ENCODE data around the gene FSTL4. TPM values are rescaled to one million over a fixed set of nuclear protein-coding genes. Genes with fewer than 3 reads are reported as not detected.
"Not testable (repeated sequence)": the region's sequence is repeated elsewhere in the genome, so short reads cannot be mapped to it uniquely, and the experiment has no call there.

The FSTL4 gene
- polyA plus RNA-seq, 2 donors: 0.67 to 2.1 TPM

DNA sequence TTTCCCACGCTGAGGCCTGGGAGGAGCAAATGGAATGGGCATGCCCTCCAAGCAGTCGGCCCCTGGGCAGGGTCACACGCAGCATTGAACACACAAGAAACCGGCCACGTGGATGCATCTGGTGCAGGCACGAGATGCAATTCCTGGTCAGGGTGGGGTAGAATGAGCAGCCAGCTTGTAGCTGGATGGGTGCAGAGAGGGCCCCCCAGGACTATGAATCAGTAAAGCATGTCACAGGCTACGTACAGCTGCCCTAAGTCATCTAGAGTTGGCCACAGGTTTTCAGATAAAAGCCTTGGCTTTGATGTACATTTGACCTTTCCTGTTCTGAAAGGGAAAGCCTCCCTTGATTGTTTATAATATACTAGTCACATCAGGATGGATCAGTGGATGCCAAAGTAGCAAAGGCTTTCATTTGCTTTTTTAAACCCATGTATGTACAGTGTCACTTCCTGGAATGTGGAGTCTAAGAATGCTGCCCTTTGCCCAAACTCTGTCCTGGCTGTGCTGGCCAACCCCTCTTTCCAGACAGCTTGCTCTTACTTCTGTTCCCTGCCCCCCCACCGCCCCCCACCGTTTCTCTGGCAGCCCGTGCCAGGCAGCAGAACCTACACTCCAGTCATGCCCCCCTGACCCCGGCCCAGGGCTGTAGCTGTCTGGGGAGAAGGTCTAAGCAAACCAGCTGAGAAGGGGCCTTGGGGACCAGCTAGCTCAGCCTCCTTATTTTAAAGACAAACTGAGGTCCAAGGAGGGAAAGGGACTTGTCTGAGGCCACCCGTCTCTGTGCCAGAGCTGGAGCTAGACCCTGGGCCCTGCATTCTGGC, 391.3 kb downstream of the FSTL4 start:
- Histone ChIP-seq H3K9me3 (ENCODE audit: control insufficient read depth in 2 of 2, insufficient read depth in 1 of 2, low read depth in 1 of 2, low read length in 1 of 2) (no peaks in the 10 kb centered on the region), H3K4me3 (ENCODE audit: low read depth in 1 of 2, low read length in 2 of 2) (no peak overlapping the region), H3K36me3 (ENCODE audit: control insufficient read depth in 2 of 2, insufficient read depth in 2 of 2, low read length in 1 of 2) (no peaks in the 10 kb centered on the region), H3K27me3 (ENCODE audit: control insufficient read depth in 1 of 2, insufficient read depth in 2 of 2, low read length in 2 of 2) (no peaks in the 10 kb centered on the region), H3K4me1 (ENCODE audit: control insufficient read depth in 2 of 2, insufficient read depth in 2 of 2, low read length in 1 of 2) (peaks cover 3% of the 10 kb centered on the region in 2 donors), H3K27ac (ENCODE audit: low read depth in 2 of 2, low read length in 1 of 2) (no peak overlapping the region)
- WGBS, 2 donors: 75 to 76% methylated on average over 12 of the region's 12 CpGs

DNA sequence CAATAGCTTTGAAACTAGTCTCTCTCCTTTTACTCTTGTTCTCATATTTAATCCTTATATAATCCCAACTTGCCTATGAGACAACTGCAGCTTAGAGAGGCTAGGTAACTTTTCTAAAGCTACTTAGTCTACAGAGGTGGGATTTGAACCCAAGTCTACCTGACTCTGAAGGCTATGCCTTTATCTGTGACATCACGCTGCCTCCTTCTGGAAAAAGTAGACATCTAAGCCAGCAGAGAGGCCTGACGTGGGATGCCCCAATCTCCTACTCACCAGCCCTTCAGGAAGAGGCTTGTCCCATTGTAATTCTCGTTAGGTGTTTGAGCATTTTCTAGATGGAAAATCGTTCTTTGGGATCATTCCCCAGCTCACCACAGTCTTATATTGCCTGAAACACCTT, 393.0 kb downstream of the FSTL4 start:
- H3K4me1 ChIP-seq (ENCODE audit: control insufficient read depth in 2 of 2, insufficient read depth in 2 of 2, low read length in 1 of 2): no peaks in the 10 kb centered on the region
- no peak overlapping the region for H3K4me3 ChIP-seq (ENCODE audit: low read depth in 1 of 2, low read length in 2 of 2)
- no peaks in the 10 kb centered on the region for H3K9me3 ChIP-seq (ENCODE audit: control insufficient read depth in 2 of 2, insufficient read depth in 1 of 2, low read depth in 1 of 2, low read length in 1 of 2)
- no peaks in the 10 kb centered on the region for H3K27me3 ChIP-seq (ENCODE audit: control insufficient read depth in 1 of 2, insufficient read depth in 2 of 2, low read length in 2 of 2)
- WGBS, 2 donors: 83 to 84% methylated on average over 4 of the region's 4 CpGs
- H3K36me3 ChIP-seq (ENCODE audit: control insufficient read depth in 2 of 2, insufficient read depth in 2 of 2, low read length in 1 of 2): no peaks in the 10 kb centered on the region
- H3K27ac ChIP-seq (ENCODE audit: low read depth in 2 of 2, low read length in 1 of 2): no peak overlapping the region

DNA sequence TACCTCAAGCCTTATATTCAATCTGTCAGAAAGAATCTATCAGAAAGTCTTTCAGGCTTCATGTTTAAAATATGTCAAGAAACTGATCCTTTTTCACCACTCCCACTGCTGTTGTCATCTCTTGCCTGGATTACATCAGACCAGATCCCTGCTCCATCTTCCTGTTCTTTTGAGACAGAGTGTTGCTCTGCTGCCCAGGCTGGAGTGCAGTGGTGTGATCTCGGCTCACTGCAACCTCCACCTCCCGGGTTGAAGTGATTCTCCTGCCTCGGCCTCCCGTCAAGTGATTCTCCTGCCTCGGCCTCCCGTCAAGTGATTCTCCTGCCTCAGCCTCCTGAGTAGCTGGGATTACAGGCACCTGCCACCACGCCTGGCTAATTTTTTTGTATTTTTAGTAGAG, 396.2 kb downstream of the FSTL4 start:
- not testable (repeated sequence) for H3K4me3 ChIP-seq (ENCODE audit: low read depth in 1 of 2, low read length in 2 of 2); H3K27ac ChIP-seq (ENCODE audit: low read depth in 2 of 2, low read length in 1 of 2); H3K36me3 ChIP-seq (ENCODE audit: control insufficient read depth in 2 of 2, insufficient read depth in 2 of 2, low read length in 1 of 2); H3K4me1 ChIP-seq (ENCODE audit: control insufficient read depth in 2 of 2, insufficient read depth in 2 of 2, low read length in 1 of 2); H3K27me3 ChIP-seq (ENCODE audit: control insufficient read depth in 1 of 2, insufficient read depth in 2 of 2, low read length in 2 of 2); H3K9me3 ChIP-seq (ENCODE audit: control insufficient read depth in 2 of 2, insufficient read depth in 1 of 2, low read depth in 1 of 2, low read length in 1 of 2)
- 93 to 97% methylated on average over 7 of the region's 7 CpGs for WGBS, 2 donors

DNA sequence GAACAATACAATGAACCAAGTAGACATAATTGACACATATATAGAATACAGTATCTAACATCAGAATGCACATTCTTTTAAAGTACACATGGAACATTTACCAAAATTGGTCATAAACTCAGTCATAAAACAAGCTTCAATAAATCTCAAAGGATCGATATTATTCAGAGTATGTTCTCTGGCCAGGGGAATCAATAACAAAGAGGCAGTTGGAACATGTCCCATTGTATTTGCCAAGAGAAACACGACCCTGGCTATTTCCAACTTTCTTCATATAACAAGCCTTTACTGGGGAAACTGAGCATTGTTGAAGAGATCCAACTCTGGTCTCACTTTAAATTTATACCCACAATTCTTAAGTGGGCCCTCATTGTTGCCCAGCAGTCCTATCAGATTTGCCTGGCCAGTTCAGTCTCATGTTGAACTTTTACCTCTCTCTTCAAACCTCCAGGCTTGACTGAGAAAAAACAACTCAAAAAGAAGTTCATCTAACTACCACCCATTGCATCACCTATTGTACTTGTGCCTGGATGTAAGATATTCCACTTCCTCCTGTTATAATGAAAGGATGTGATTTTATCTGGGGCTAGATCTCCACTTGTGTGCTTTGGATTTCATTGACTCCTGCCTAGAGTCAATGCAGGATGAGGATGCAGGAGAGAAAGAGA, 398.1 kb downstream of the FSTL4 start:
- no peaks in the 10 kb centered on the region for H3K27me3 ChIP-seq (ENCODE audit: control insufficient read depth in 1 of 2, insufficient read depth in 2 of 2, low read length in 2 of 2)
- H3K36me3 ChIP-seq (ENCODE audit: control insufficient read depth in 2 of 2, insufficient read depth in 2 of 2, low read length in 1 of 2): no peaks in the 10 kb centered on the region
- no peak overlapping the region for H3K27ac ChIP-seq (ENCODE audit: low read depth in 2 of 2, low read length in 1 of 2)
- H3K4me3 ChIP-seq (ENCODE audit: low read depth in 1 of 2, low read length in 2 of 2): no peak overlapping the region
- H3K4me1 ChIP-seq (ENCODE audit: control insufficient read depth in 2 of 2, insufficient read depth in 2 of 2, low read length in 1 of 2): no peaks in the 10 kb centered on the region
- H3K9me3 ChIP-seq (ENCODE audit: control insufficient read depth in 2 of 2, insufficient read depth in 1 of 2, low read depth in 1 of 2, low read length in 1 of 2): no peaks in the 10 kb centered on the region
- 43 to 52% methylated on average over 2 of the region's 2 CpGs for WGBS, 2 donors

DNA sequence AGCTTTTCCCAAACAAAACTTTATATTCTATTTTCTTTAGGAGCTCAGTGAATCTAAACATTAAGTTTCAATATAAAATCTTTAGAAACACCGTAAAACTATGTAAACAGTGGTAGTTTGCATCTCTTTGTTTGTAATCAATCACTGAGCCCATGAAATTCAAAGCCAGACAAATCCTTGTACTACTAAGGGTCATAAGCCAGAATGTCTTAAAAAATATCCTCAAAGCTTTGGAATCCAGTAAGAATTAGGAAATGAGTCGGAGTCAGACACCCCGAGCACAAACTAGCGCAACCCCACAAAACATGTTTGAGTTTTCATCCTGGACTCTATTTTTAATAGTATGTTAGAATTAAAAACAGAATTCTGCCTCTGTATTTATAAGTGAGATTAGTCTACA, 406.7 kb downstream of the FSTL4 start:
- Histone ChIP-seq H3K27ac (ENCODE audit: low read depth in 2 of 2, low read length in 1 of 2) (no peak overlapping the region), H3K4me3 (ENCODE audit: low read depth in 1 of 2, low read length in 2 of 2) (no peak overlapping the region), H3K9me3 (ENCODE audit: control insufficient read depth in 2 of 2, insufficient read depth in 1 of 2, low read depth in 1 of 2, low read length in 1 of 2) (peaks cover 0 to 5% of the 10 kb centered on the region in 2 donors), H3K36me3 (ENCODE audit: control insufficient read depth in 2 of 2, insufficient read depth in 2 of 2, low read length in 1 of 2) (no peaks in the 10 kb centered on the region), H3K27me3 (ENCODE audit: control insufficient read depth in 1 of 2, insufficient read depth in 2 of 2, low read length in 2 of 2) (no peaks in the 10 kb centered on the region), H3K4me1 (ENCODE audit: control insufficient read depth in 2 of 2, insufficient read depth in 2 of 2, low read length in 1 of 2) (no peaks in the 10 kb centered on the region)
- 66 to 74% methylated on average over 4 of the region's 4 CpGs for WGBS, 2 donors

DNA sequence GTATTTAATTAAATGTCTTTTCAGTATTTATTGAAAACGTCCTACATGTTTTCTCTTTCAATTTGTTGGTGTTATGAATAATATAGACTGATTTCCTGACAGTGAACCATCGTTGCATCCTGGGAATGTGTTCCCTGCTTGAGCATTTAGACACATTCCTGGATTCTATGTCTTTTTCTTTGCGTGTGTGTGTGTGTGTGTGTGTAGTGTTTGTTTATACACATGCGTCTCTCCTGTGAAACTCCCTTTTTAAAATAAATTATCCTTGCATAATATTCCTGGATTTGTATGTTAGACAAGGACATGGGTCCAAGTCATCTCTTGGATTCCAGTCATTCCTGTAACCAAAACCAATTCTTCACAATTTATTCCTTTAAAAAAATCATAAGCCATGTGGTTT, 407.1 kb downstream of the FSTL4 start:
- no peaks in the 10 kb centered on the region for H3K36me3 ChIP-seq (ENCODE audit: control insufficient read depth in 2 of 2, insufficient read depth in 2 of 2, low read length in 1 of 2)
- no peaks in the 10 kb centered on the region for H3K27me3 ChIP-seq (ENCODE audit: control insufficient read depth in 1 of 2, insufficient read depth in 2 of 2, low read length in 2 of 2)
- no peak overlapping the region for H3K27ac ChIP-seq (ENCODE audit: low read depth in 2 of 2, low read length in 1 of 2)
- H3K4me1 ChIP-seq (ENCODE audit: control insufficient read depth in 2 of 2, insufficient read depth in 2 of 2, low read length in 1 of 2): no peaks in the 10 kb centered on the region
- WGBS, 2 donors: 41 to 43% methylated on average over 4 of the region's 4 CpGs
- H3K4me3 ChIP-seq (ENCODE audit: low read depth in 1 of 2, low read length in 2 of 2): no peak overlapping the region
- H3K9me3 ChIP-seq (ENCODE audit: control insufficient read depth in 2 of 2, insufficient read depth in 1 of 2, low read depth in 1 of 2, low read length in 1 of 2): peaks cover 0 to 5% of the 10 kb centered on the region in 2 donors

DNA sequence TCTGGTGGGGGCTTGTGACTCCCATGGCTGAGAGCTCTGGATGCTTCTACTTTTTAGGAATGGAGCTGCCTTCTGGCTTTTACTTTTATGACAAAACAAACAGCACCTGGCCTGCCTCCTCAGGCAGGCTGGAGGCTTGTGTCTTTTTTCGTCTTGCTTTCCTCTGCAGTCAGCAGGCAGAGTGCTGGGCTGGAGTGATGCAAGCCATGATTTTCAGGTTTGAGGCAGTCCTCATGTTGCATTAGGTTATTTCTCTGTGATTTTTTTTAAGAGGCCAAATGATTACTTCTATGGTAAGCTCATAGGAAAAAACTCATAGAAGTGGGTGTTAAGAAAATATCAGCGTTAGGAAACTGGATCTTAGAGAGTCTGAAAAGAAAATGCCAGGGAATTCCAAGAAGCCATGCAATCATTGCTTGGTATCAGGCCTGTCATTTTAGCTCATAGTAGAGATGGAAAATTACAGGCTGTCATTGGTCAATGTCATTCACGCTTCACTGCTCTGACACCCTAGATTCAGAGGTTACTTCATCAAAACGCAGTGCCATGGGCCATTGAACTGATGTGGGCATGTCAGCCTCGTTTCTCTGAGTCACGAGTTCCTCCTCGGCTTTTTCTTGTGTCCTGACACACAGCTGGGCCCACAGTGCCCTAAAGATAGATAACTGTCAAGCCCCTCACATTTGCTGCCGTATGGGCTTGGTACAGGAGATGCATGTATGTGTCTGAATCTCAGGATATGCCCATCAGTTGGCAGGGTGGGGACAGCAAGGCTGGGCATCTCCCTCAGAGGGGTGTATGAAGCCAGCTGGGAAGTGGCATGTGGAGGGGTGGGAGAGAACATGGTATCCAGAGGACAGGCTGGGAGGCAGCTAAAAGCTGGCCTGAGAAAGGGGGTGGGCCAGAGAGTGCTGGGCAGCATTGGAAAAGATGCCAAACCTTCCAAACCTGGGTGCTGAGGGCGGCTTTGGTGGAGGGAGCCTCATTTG, 408.7 kb downstream of the FSTL4 start:
- Histone ChIP-seq H3K27ac (ENCODE audit: low read depth in 2 of 2, low read length in 1 of 2) (no peak overlapping the region), H3K9me3 (ENCODE audit: control insufficient read depth in 2 of 2, insufficient read depth in 1 of 2, low read depth in 1 of 2, low read length in 1 of 2) (peaks cover 0 to 5% of the 10 kb centered on the region in 2 donors), H3K4me1 (ENCODE audit: control insufficient read depth in 2 of 2, insufficient read depth in 2 of 2, low read length in 1 of 2) (peaks cover 0 to 3% of the 10 kb centered on the region in 2 donors), H3K27me3 (ENCODE audit: control insufficient read depth in 1 of 2, insufficient read depth in 2 of 2, low read length in 2 of 2) (no peaks in the 10 kb centered on the region), H3K36me3 (ENCODE audit: control insufficient read depth in 2 of 2, insufficient read depth in 2 of 2, low read length in 1 of 2) (no peaks in the 10 kb centered on the region), H3K4me3 (ENCODE audit: low read depth in 1 of 2, low read length in 2 of 2) (no peak overlapping the region)
- 81 to 82% methylated on average over 9 of the region's 9 CpGs for WGBS, 2 donors

DNA sequence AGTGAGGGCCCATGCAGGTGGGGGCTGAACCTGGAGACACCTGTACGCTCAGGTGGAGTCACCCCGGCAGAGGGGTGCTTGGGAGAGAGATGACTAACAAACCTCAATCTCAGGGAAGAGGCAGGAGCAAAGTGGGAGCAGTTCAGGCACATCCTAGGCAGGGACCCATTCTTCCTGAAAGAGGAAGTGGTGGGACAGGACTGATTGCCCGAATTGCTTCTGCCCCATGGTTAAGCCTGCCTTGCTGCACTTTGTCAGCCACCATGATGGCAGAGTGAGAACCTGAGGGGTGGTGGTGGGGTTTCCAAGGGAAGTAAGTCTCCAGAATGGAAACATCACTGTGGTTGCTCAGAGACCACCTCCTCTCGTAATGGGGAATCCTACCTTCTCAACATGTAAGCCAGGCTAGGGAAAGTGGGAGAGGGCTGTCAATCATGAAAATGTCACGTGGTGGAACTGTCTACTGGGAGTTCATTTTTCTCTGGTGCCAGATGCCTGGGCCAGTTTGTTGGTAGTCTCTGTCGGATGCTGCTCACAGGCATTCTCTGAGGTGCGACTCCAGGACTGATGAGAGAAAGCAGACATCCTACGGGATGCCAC, 410.2 kb downstream of the FSTL4 start:
- no peaks in the 10 kb centered on the region for H3K27me3 ChIP-seq (ENCODE audit: control insufficient read depth in 1 of 2, insufficient read depth in 2 of 2, low read length in 2 of 2)
- H3K4me1 ChIP-seq (ENCODE audit: control insufficient read depth in 2 of 2, insufficient read depth in 2 of 2, low read length in 1 of 2): peaks cover 0 to 3% of the 10 kb centered on the region in 2 donors
- H3K27ac ChIP-seq (ENCODE audit: low read depth in 2 of 2, low read length in 1 of 2): no peak overlapping the region
- no peak overlapping the region for H3K4me3 ChIP-seq (ENCODE audit: low read depth in 1 of 2, low read length in 2 of 2)
- no peaks in the 10 kb centered on the region for H3K36me3 ChIP-seq (ENCODE audit: control insufficient read depth in 2 of 2, insufficient read depth in 2 of 2, low read length in 1 of 2)
- H3K9me3 ChIP-seq (ENCODE audit: control insufficient read depth in 2 of 2, insufficient read depth in 1 of 2, low read depth in 1 of 2, low read length in 1 of 2): peaks cover 0 to 5% of the 10 kb centered on the region in 2 donors
- 90 to 93% methylated on average over 8 of the region's 8 CpGs for WGBS, 2 donors

DNA sequence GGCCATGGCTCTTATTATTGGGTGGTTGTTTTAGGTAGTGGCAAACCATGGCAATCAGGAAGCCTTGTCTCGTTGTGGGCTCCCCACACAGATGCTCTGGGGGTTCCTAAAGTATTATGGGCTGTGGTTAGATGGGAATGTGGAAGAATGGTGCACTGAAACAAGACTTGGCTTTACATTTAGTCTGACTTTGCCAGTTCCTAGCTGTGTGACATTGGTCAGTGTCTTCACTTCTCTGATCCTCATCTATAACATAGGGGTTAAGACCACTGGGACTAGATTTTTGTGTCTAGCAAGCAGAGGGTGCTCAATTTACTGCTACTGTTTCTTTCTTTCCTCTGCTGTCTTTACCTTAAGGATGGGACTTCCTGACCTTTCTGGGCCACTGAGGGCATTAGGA, 411.0 kb downstream of the FSTL4 start:
- peaks cover 0 to 3% of the 10 kb centered on the region in 2 donors for H3K4me1 ChIP-seq (ENCODE audit: control insufficient read depth in 2 of 2, insufficient read depth in 2 of 2, low read length in 1 of 2)
- no peak overlapping the region for H3K4me3 ChIP-seq (ENCODE audit: low read depth in 1 of 2, low read length in 2 of 2)
- no peaks in the 10 kb centered on the region for H3K36me3 ChIP-seq (ENCODE audit: control insufficient read depth in 2 of 2, insufficient read depth in 2 of 2, low read length in 1 of 2)
- no peak overlapping the region for H3K27ac ChIP-seq (ENCODE audit: low read depth in 2 of 2, low read length in 1 of 2)
- H3K9me3 ChIP-seq (ENCODE audit: control insufficient read depth in 2 of 2, insufficient read depth in 1 of 2, low read depth in 1 of 2, low read length in 1 of 2): peaks cover 0 to 5% of the 10 kb centered on the region in 2 donors
- WGBS, 2 donors: 71 to 82% methylated on average over 1 of the region's 1 CpG
- no peaks in the 10 kb centered on the region for H3K27me3 ChIP-seq (ENCODE audit: control insufficient read depth in 1 of 2, insufficient read depth in 2 of 2, low read length in 2 of 2)
